Breast epithelium (tissue), 3 donors: Measurements from ENCODE around the gene KLK14.

Experiments
- CTCF ChIP-seq, 3 donors: fragments of 450-650 bp; IDR thresholded peaks; one replicate each; pipeline ENCODE4 v1.5.1; 2016 to 2017; ENCODE audit warnings: antibody characterized with exemption in 3 of 3, mild to moderate bottlenecking in 3 of 3, moderate library complexity in 3 of 3
- POLR2A ChIP-seq: fragments of 450-650 bp; IDR thresholded peaks from one replicate; pipeline ENCODE4 v1.6.1; 2016; ENCODE audit warnings: antibody characterized with exemption, mild to moderate bottlenecking, moderate library complexity

GRCh38 chr19:51079481-51080110, 3.1 kb downstream of the KLK14 start:
- no peak for TF ChIP-seq CTCF (IDR thresholded peaks at IDR 0.05)
- no peak for TF ChIP-seq POLR2A
